IPS-NIHi11 (cell line): ENCODE measurements around the gene CRLF1.
A peak's percentile ranks its signal among the peaks of the same experiment; 100 is the strongest.

ENCODE experiments used
- DNase-seq: peaks from one replicate; pipeline ENCODE4 v3.0.0; 2012; ENCODE audit warnings: mixed read lengths, low spot score

CRLF1 gene

GRCh38 chr19:18606281-18607225 is at the start of gene CRLF1:
Gene CRLF1, minus strand, starts transcription at chr19:18606799. Its CDS starts 143 bp downstream, at chr19:18606656.
- peak; percentile 50 for DNase-seq

GRCh38 chr19:18655173-18655844 is 48.7 kb upstream of the CRLF1 start:
- no peak for DNase-seq

GRCh38 chr19:18654469-18654868 is 47.9 kb upstream of the CRLF1 start:
- no peak for DNase-seq

- DNase-seq = no peak
Measured at GRCh38 chr19:18653853-18654252, 47.3 kb upstream of the CRLF1 start.

GRCh38 chr19:18651733-18652132 is 45.1 kb upstream of the CRLF1 start:
- DNase-seq = no peak

- DNase-seq = no peak
Measured at GRCh38 chr19:18651300-18651699, 44.7 kb upstream of the CRLF1 start.

GRCh38 chr19:18650468-18651041 is 44.0 kb upstream of the CRLF1 start:
- peak; percentile 61 for DNase-seq

GRCh38 chr19:18650021-18650390 is 43.4 kb upstream of the CRLF1 start:
- no peak for DNase-seq

- DNase-seq = peak; percentile 57
Measured at GRCh38 chr19:18649371-18650020, 42.9 kb upstream of the CRLF1 start.

- DNase-seq = no peak
Measured at GRCh38 chr19:18648973-18649315, 42.3 kb upstream of the CRLF1 start.

GRCh38 chr19:18647807-18648206 is 41.2 kb upstream of the CRLF1 start:
- DNase-seq = no peak

- no peak for DNase-seq
Measured at GRCh38 chr19:18647371-18647767, 40.8 kb upstream of the CRLF1 start.

GRCh38 chr19:18646535-18647370 is 40.2 kb upstream of the CRLF1 start:
- no peak for DNase-seq

- DNase-seq = no peak
Measured at GRCh38 chr19:18645035-18645511, 38.5 kb upstream of the CRLF1 start.

- DNase-seq = no peak
Measured at GRCh38 chr19:18644196-18645034, 37.8 kb upstream of the CRLF1 start.

- DNase-seq = no peak
Measured at GRCh38 chr19:18639706-18640243, 33.2 kb upstream of the CRLF1 start.

- DNase-seq = peak; percentile 69
Measured at GRCh38 chr19:18637673-18638630, 31.4 kb upstream of the CRLF1 start.

GRCh38 chr19:18636969-18637629 is 30.5 kb upstream of the CRLF1 start, which contains the start of gene KLHL26:
Gene KLHL26, plus strand, starts transcription at chr19:18637028. Its CDS starts 27 bp downstream, at chr19:18637055.
- no peak for DNase-seq
